ENCODE results near the gene FJX1.
"Not testable (repeated sequence)": the region's sequence is repeated elsewhere in the genome, so short reads cannot be mapped to it uniquely, and the experiment has no call there.

FJX1 gene

GRCh38 chr11:35663408-35663702 is 45.1 kb downstream of the FJX1 start:
- DNase-seq (ENCODE audit: low read depth in 2 of 2, low spot score in 1 of 2), result no peak

GRCh38 chr11:35664977-35665441 is 46.7 kb downstream of the FJX1 start:
- no peak for DNase-seq (ENCODE audit: low read depth in 2 of 2, low spot score in 1 of 2)

GRCh38 chr11:35667257-35667656 is 49.0 kb downstream of the FJX1 start:
- DNase-seq (ENCODE audit: low read depth in 2 of 2, low spot score in 1 of 2), result no peak

- not testable (repeated sequence) for DNase-seq (ENCODE audit: low read depth in 2 of 2, low spot score in 1 of 2)
Observed at GRCh38 chr11:35668350-35668749, 50.1 kb downstream of the FJX1 start.
